ENCODE results near the gene HOXB2.
"Not testable (repeated sequence)": the region's sequence is repeated elsewhere in the genome, so short reads cannot be mapped to it uniquely, and the experiment has no call there.

HOXB2 gene

GRCh38 chr17:48539177-48539576 is 5.7 kb downstream of the HOXB2 start:
- Histone ChIP-seq H3K9ac (ENCODE audit: low read length) (no peak overlapping the region), H3K79me2 (ENCODE audit: low read length) (peaks cover 25% of the 10 kb centered on the region), H3K4me3 (ENCODE audit: low read length) (no peak overlapping the region), H3K27ac (ENCODE audit: low read length) (no peak overlapping the region), H3K27me3 (ENCODE audit: low read depth, low read length) (no peaks in the 10 kb centered on the region), H3K36me3 (replicated peaks; ENCODE audit: low read depth, low read length) (peaks cover 7% of the 10 kb centered on the region), H3K4me1 (ENCODE audit: low read length) (peaks cover 7% of the 10 kb centered on the region), H3K4me2 (ENCODE audit: low read length) (no peak overlapping the region), H4K20me1 (ENCODE audit: insufficient read depth, low read length) (no peaks in the 10 kb centered on the region), H3K9me3 (ENCODE audit: insufficient read depth, low read length) (no peaks in the 10 kb centered on the region), H2AFZ (ENCODE audit: low read depth, low read length) (no peak overlapping the region)
- TF ChIP-seq, protein P1, sequence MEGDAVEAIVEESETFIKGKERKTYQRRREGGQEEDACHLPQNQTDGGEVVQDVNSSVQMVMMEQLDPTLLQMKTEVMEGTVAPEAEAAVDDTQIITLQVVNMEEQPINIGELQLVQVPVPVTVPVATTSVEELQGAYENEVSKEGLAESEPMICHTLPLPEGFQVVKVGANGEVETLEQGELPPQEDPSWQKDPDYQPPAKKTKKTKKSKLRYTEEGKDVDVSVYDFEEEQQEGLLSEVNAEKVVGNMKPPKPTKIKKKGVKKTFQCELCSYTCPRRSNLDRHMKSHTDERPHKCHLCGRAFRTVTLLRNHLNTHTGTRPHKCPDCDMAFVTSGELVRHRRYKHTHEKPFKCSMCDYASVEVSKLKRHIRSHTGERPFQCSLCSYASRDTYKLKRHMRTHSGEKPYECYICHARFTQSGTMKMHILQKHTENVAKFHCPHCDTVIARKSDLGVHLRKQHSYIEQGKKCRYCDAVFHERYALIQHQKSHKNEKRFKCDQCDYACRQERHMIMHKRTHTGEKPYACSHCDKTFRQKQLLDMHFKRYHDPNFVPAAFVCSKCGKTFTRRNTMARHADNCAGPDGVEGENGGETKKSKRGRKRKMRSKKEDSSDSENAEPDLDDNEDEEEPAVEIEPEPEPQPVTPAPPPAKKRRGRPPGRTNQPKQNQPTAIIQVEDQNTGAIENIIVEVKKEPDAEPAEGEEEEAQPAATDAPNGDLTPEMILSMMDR (IDR thresholded peaks at IDR 0.05; ENCODE audit: low read depth, low read length): no peak
- TF ChIP-seq EZH2phosphoT487 (IDR thresholded peaks at IDR 0.05; ENCODE audit: low read depth): no peak

GRCh38 chr17:48537316-48537715 is 7.6 kb downstream of the HOXB2 start:
- no peak overlapping the region for H3K4me2 ChIP-seq (ENCODE audit: low read length)
- TF ChIP-seq EZH2phosphoT487 (IDR thresholded peaks at IDR 0.05; ENCODE audit: low read depth): no peak
- TF ChIP-seq, protein P1 (IDR thresholded peaks at IDR 0.05; ENCODE audit: low read depth, low read length): no peak
- H2AFZ ChIP-seq (ENCODE audit: low read depth, low read length): no peak overlapping the region
- no peaks in the 10 kb centered on the region for H3K27me3 ChIP-seq (ENCODE audit: low read depth, low read length)
- H3K9ac ChIP-seq (ENCODE audit: low read length): no peak overlapping the region
- H3K4me1 ChIP-seq (ENCODE audit: low read length): peaks cover 6% of the 10 kb centered on the region
- H4K20me1 ChIP-seq (ENCODE audit: insufficient read depth, low read length): no peaks in the 10 kb centered on the region
- peaks cover 6% of the 10 kb centered on the region for H3K36me3 ChIP-seq (replicated peaks; ENCODE audit: low read depth, low read length)
- peaks cover 7% of the 10 kb centered on the region for H3K79me2 ChIP-seq (ENCODE audit: low read length)
- no peak overlapping the region for H3K27ac ChIP-seq (ENCODE audit: low read length)
- H3K9me3 ChIP-seq (ENCODE audit: insufficient read depth, low read length): no peaks in the 10 kb centered on the region
- H3K4me3 ChIP-seq (ENCODE audit: low read length): no peak overlapping the region

GRCh38 chr17:48535793-48536559 is 8.9 kb downstream of the HOXB2 start:
- not testable (repeated sequence) for H3K27ac ChIP-seq (ENCODE audit: low read length); H3K27me3 ChIP-seq (ENCODE audit: low read depth, low read length)

DNA sequence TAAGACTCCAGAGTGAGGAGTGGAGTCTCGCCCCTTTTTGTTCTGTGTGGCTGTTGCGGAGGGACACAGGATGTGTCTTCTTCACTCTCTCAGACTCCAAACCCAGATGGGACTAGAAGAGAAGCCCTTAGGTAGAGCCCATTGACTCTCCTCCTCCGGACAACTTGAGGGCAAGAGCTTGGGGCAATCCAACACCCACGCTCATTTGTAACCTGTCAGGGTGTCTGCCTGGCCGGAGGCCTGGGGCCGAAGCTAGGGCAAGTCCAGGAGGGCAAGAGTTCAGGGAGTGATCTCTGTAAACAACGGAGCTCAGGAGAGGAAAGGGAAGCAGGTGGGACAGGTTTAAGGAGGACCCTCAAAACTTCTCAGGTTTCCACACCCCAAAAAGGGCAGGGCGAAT is 12.6 kb downstream of the HOXB2 start:
- Histone ChIP-seq H3K9me3 (ENCODE audit: insufficient read depth, low read length) (no peaks in the 10 kb centered on the region), H3K27ac (ENCODE audit: low read length) (no peak overlapping the region), H3K4me3 (ENCODE audit: low read length) (no peak overlapping the region), H3K4me1 (ENCODE audit: low read length) (peaks cover 16% of the 10 kb centered on the region), H3K4me2 (ENCODE audit: low read length) (no peak overlapping the region), H4K20me1 (ENCODE audit: insufficient read depth, low read length) (no peaks in the 10 kb centered on the region), H3K36me3 (replicated peaks; ENCODE audit: low read depth, low read length) (no peaks in the 10 kb centered on the region), H2AFZ (ENCODE audit: low read depth, low read length) (no peak overlapping the region), H3K27me3 (ENCODE audit: low read depth, low read length) (no peaks in the 10 kb centered on the region), H3K9ac (ENCODE audit: low read length) (no peak overlapping the region), H3K79me2 (ENCODE audit: low read length) (no peaks in the 10 kb centered on the region)
- no peak for TF ChIP-seq EZH2phosphoT487 (IDR thresholded peaks at IDR 0.05; ENCODE audit: low read depth)
- TF ChIP-seq, protein P1 (IDR thresholded peaks at IDR 0.05; ENCODE audit: low read depth, low read length): no peak

More at GRCh38 chr17:48535793-48536559, 8.9 kb downstream of the HOXB2 start:
- not testable (repeated sequence) for H4K20me1 ChIP-seq (ENCODE audit: insufficient read depth, low read length); H3K9ac ChIP-seq (ENCODE audit: low read length); H3K79me2 ChIP-seq (ENCODE audit: low read length); H3K9me3 ChIP-seq (ENCODE audit: insufficient read depth, low read length); H2AFZ ChIP-seq (ENCODE audit: low read depth, low read length); H3K4me3 ChIP-seq (ENCODE audit: low read length); H3K4me2 ChIP-seq (ENCODE audit: low read length); H3K36me3 ChIP-seq (replicated peaks; ENCODE audit: low read depth, low read length)
- H3K4me1 ChIP-seq (ENCODE audit: low read length): peaks cover 10% of the 10 kb centered on the region

Data from OCI-LY3 (cell line).